GM23338 (cell line): ENCODE results near the gene ATP8A2.

Experiments used
- CTCF ChIP-seq, 2 experiments: fragments of 200-600 bp in 1 of 2; sonication (generic) in 1 of 2; conservative IDR thresholded peaks; 2 replicates each; pipeline versions ENCODE4 v1.5.1 to v1.6.1; 2016 to 2017; ENCODE audit warnings: antibody characterized with exemption in 2 of 2, low read depth in 2 of 2, mild to moderate bottlenecking in 2 of 2, moderate library complexity in 1 of 2
- EZH2 ChIP-seq: fragments of 200-600 bp; sonication (generic); IDR thresholded peaks from one replicate; pipeline ENCODE4 v1.8.0; 2017; ENCODE audit warnings: antibody characterized with exemption, mild to moderate bottlenecking, low read depth; ENCODE audit not compliant: unreplicated experiment
- EZH2phosphoT487 ChIP-seq: fragments of 200-600 bp; sonication (generic); IDR thresholded peaks from one replicate; pipeline ENCODE4 v1.8.1; 2018; ENCODE audit warnings: antibody characterized with exemption; ENCODE audit not compliant: unreplicated experiment
- JUNB ChIP-seq: IDR thresholded peaks from one replicate; pipeline ENCODE4 v1.6.1; 2016; ENCODE audit warnings: antibody characterized with exemption; ENCODE audit not compliant: unreplicated experiment
- NANOG ChIP-seq: IDR thresholded peaks from 2 replicates; pipeline ENCODE4 v1.6.1; 2016; ENCODE audit warnings: antibody characterized with exemption, borderline replicate concordance
- POLR2AphosphoS5 ChIP-seq: IDR thresholded peaks from 2 replicates; pipeline ENCODE4 v1.6.1; 2016; ENCODE audit warnings: antibody characterized with exemption, low read depth
- REST ChIP-seq: IDR thresholded peaks from one replicate; pipeline ENCODE4 v1.6.1; 2018; ENCODE audit warnings: antibody characterized with exemption; ENCODE audit not compliant: unreplicated experiment
- STAT1 ChIP-seq: IDR thresholded peaks from one replicate; pipeline ENCODE4 v1.6.1; 2016; ENCODE audit warnings: antibody characterized with exemption; ENCODE audit not compliant: unreplicated experiment
- ZNF462 ChIP-seq: fragments of 250-450 bp; sonication (Bioruptor Pico); IDR thresholded peaks from 2 replicates; pipeline ENCODE4 v1.5.0; 2020; ENCODE audit warnings: mild to moderate bottlenecking, moderate library complexity

- TF ChIP-seq EZH2phosphoT487 (no peak), REST (no peak), CTCF (conservative IDR thresholded peaks at IDR 0.05; ENCODE audit: low read depth in 2 of 2) (no peak), EZH2 (no peak), ZNF462 (CRISPR knock-in tag) (no peak), NANOG (no peak), POLR2AphosphoS5 (no peak), JUNB (no peak), STAT1 (no peak)
Measured at GRCh38 chr13:25701304-25701703, 329.5 kb downstream of the ATP8A2 start.
